ENCODE measurements around the gene SPRN.

SPRN gene

DNA sequence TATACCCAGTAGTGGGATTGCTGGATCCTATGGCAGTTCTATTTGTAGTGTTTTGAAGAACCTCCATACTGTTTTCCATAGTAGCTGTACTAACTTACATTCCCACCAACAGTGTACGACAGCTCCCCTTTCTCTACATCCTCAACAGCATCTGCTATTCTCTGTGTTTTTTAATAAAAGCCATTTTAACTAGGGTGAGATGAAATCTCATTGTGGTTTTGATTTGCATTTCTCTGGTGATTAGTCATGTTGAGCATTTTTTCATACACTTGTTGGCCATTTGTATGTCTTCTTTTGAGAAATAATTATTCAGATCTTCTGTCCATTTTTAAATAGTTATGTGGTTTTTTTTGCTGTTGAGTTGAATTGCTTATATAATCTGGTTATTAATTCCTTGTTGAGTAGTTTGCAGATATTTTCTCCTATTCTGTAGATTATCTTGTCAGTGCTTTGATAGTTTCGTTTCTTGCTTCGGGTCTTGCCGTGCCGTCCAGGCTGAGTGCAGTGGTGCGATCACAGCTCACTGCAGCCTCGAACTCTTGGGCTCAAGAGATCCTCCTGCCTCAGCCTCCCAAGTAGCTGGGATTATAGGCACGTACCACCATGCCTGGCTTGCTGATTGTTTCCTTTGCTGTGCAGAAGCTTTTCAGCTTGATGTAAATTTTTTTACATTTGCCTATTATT, 18.4 kb downstream of the SPRN start:
- no peak for DNase-seq (ENCODE audit: low spot score)

DNA sequence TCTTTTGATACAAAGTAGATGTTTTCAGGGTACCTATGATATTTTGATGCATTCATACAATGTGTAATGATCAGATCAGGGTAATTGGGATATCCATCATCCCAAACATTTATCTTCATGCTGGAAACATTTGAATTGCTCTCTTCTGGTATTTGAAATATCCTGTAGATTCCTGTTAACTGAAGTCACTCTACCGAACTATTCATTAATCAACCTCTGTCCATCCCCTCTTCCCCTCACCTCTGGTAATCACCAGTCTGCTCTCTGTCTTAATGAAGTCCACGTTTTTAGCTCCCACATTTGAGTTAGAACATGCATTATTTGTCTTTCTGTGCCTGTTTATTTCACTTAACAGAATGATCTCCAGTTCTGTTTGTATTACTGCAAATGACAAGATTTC, 19.2 kb downstream of the SPRN start:
- no peak for DNase-seq (ENCODE audit: low spot score)

DNA sequence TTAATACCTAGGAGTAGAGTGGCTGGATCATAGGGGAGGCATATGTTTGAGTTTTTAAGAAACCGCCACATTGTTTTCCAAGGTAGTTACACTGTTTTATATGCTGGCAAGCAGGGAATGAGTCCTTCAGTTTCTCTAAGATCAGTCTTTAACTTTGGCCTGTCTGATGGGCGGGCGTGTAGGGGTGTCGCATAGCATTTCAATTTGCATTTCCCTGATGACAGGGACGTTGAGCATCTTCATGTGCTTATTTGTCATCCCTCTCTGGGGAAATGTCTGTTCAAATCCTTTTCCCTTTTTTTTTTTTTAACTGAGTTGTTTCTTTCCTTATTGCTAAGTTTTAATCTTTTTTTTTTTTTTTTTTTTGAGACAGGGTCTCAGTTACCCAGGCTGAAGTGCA, 20.6 kb downstream of the SPRN start:
- no peak for DNase-seq (ENCODE audit: low spot score)

DNA sequence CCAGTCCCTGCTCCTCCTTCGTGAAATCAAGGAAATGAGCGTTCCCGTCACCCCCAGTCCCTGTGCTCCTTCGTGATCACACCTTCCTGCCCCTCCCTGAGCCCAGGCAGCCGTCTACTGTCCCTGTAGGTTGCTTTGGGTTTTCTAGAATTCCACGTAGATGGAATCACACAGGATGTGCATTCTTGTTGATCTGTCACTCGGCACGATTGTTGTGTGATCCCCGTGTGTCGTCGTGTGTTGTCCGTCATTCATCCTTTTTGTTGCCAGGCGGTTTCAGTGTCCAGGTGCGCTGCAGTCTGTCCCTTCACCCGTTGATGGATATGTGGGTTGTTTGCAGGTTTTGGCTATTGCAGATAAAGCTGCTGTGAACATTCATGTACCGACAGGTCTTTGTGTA, 21.1 kb downstream of the SPRN start:
- no peak for DNase-seq (ENCODE audit: low spot score)

DNA sequence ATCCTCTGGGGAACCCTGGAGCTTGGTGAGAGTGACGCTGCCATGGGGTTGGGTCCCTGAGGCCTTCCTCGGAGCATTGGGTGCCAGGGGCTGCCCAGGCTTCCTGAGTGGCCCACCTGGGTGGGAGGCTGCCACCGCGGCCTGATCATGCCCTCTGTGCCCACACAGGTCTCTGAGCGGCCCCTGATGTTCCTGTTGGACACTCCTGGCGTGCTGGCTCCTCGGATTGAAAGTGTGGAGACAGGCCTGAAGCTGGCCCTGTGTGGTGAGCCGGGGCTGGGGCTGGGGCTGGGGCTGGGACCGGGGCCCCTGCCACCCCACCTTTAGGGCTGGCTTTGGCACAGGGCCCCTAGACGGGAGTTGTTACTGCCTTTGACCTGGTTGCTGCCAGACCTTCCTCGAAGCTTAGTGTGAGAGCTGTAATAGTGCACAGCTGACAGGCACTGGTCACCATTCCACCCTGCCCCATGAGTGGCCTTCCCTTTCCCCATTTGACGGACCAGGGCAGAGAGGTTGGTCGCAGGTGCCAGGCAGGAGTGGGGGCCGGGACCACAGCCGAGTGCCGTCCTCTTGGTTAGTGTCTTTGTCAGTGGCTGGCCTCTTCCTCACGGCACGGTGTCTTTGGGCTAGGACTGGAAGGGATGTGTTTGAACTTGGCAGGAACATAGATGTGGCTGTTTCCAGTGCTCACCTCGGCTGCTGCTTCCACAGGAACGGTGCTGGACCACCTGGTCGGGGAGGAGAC, 22.3 kb downstream of the SPRN start:
- DNase-seq (ENCODE audit: low spot score) = no peak

GRCh38 chr10:133401500-133401899, 22.9 kb downstream of the SPRN start:
- no peak for DNase-seq (ENCODE audit: low spot score)

DNA sequence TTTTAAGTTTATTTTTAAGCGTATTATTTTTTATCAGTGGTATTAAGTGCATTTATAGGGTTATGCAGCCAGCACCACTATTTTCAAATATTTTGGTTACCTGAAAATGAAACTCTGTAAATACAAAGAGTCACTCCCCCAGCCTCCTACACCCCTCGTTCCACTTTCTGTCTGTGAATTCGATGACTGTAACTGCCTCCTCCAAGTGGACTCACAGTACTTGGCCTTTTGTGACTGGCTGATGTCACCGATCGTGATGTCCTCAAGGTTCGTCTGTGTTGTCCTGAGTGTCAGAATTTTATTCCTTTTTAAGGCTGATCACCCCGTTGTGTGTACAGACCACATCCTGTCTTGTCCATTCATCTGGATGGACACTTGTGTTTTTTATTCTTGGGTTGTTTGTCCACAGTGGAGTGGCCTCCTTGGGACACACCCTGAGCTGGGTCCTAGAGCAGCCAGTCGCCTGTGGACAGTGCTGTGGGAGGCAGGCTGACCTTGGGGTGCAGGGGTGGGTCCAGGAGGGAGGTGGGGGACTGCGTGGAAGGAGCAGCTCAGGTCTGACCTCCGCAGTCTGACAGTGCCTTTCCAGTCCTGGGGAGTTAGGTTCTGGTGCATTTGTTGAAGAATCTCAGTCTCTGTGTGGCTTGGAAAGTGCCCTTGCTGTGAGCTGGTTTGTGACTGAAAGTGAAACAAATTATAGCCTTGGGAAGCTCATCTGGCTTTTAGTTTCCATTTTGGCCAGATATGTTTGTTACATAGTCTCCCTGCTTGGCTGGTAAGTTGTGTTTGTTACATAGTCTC, 23.6 kb downstream of the SPRN start:
- no peak for DNase-seq (ENCODE audit: low spot score)

DNA sequence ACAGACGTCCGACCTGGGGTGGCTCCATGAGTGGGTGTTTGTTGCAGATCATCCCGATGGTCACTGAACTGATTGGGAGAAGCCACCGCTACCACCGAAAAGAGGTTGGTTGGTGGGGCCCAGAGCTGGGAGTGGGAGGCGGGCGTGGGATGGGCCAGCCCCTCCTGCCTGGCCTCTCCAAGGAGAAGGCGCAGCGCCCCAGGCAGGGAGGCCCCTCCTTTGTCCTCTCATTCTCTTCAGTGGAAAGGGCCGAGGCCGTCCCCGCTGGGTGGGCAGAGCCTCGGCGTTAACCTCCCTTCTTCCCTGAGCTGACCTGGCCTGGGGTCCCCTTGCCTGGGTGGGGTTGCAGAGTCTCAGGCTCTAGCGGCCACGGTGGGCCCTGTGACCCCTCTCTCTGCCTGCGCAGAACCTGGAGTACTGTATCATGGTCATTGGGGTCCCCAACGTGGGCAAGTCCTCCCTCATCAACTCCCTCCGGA, 25.3 kb downstream of the SPRN start:
- no peak for DNase-seq (ENCODE audit: low spot score)

- no peak for DNase-seq (ENCODE audit: low spot score)
Observed at GRCh38 chr10:133397938-133398337, 26.5 kb downstream of the SPRN start.

DNA sequence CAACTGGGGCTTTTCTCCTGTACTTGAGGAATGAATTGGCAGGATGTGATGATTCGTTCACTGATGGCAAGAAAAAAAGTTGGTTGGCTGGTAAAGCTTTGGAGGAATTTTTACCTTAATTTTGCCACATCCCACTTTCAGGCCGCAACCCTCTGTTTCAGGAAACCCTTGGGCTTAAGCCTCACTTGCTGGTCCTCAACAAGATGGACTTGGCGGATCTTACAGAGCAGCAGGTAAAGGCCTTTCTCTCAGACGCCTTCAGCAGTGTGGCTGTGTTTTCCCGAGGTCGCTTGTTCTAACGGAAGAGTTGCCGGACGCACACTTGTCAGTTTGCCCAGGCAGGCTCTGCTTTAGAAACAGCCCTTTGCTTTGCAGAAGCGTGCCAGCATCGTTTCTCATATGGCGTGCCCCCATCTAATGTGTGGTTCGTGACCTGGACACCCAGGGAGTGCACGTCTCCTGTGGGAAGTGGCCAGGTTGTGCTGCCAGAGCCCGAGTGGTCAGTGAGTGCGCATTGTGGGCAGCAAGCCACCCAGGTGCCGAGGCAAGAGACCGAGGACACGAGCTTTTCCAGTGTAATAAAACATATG, 28.3 kb downstream of the SPRN start:
- DNase-seq (ENCODE audit: low spot score) = no peak

DNA sequence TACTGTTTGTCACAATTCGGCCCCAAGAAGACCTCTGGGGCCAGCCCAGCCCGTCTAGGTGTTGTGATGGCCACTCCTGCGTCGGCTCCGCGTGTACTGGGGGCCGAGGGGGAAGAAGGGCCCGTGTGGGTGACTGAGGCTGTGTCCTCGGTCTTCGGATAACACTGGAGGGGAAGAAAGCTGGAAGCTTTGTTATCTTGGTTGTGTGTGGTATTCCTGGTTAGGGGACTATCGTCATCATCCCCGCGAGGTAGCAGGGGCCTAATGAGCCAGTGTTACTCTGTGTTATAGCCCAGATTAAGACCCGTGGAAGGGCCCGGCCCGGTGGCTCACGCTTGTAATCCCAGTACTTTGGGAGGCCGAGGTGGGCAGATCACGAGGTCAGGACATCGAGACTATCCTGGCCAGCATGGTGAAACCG, 29.6 kb downstream of the SPRN start:
- no peak for DNase-seq (ENCODE audit: low spot score)

GRCh38 chr10:133394064-133394663, 30.3 kb downstream of the SPRN start, which contains the start of gene MTG1:
Gene MTG1 (plus strand): TSS chr10:133394157. CDS start chr10:133394221, 64 bp downstream.
- peak; percentile 95 for DNase-seq (ENCODE audit: low spot score)

DNA sequence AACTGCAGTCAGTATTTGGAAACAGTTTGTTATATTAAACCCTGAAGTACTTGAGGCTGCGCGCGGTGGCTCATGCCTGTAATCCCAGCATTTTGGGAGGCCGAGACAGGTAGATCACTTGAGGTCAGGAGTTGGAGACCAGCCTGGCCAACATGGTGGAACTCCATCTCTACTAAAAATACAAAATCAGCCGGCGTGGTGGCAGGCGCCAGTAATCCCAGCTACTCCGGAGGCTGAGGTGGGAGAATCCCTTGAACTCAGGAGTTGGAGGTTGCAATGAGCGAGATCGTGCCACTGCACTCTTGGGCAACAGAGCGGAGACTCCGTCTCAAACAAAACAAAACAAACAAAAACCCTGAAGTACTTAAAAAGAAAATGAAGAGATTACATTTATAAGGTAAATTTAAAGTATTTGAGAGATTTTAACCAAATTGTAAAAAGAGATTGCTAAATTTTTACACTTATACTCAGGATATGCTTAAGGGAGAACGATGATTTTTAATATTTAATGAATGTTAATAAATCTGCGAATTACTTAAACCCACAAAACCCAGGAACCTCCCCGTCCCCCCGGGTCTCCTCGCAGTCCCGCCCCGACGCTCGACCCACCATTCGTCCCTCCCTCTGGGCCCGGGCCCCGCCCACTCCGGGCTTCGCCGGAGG, 30.9 kb downstream of the SPRN start:
- DNase-seq (ENCODE audit: low spot score) = no peak

DNA sequence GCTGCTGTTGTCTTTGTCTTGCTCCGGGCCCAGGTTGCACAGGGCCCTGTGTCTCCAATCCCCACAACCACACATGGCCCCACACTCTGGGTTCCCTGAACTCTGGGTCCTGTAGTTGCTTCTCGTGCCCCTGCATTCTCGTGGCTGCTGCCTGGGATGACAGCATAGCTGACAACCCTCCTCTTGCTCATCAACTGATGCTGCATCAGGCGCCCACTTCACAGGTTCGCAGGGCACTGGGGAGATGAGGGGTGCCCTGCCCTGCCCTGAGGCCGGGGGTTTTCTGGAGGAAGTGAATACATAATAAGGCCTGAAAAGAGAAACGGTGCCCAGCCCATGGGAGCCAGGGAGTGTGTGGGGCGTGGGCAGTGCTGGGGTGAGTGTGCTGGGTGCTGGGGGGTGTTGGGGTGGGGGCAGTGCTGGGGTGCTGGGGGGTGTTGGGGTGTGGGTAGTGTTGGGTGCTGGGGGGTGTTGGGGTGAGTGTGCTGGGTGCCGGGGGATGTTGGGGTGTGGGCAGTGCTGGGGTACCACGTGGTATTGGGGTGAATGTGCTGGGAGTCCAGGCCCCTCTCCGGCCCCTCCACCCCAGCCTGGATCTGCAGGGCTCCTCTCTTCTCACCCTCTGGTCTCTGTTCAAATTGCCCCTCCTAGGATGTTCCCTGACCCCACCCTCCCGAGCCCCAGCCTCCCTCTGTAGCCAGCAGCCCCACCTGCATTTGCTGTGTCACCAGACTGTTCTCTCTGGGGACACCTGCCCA, 32.5 kb downstream of the SPRN start:
- no peak for DNase-seq (ENCODE audit: low spot score)

GRCh38 chr10:133391249-133391635, 33.2 kb downstream of the SPRN start:
- no peak for DNase-seq (ENCODE audit: low spot score)

DNA sequence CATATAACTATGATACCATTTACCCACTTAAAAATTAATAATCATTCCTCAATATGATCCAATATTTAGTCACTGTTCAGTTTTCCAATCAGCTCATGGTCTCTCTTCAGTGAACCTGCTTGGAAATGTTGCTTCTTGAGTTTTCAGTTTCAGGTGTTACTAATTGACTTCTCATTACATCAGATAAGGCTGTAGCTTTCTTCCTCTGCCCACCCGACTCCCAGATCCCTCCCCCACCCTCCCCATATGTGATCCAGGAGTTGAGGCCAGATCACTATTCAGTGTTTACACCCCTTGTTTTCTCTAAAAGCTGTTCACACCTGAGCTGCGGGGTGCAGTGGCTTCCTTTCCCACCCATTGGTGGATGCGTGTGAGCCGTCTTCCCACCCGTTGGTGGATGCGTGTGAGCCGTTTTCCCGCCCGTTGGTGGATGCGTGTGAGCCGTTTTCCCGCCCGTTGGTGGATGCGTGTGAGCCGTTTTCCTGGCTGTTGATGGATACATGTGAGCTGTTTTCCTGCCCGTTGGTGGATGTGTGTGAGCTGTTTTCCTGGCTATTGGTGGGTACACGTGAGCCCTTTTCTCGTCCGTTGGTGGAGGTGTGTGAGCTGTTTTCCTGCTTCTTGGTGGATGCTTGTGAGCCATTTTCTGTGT, 33.7 kb downstream of the SPRN start:
- DNase-seq (ENCODE audit: low spot score) = no peak

- no peak for DNase-seq (ENCODE audit: low spot score)
Observed at GRCh38 chr10:133388973-133389818, 35.2 kb downstream of the SPRN start.

DNA sequence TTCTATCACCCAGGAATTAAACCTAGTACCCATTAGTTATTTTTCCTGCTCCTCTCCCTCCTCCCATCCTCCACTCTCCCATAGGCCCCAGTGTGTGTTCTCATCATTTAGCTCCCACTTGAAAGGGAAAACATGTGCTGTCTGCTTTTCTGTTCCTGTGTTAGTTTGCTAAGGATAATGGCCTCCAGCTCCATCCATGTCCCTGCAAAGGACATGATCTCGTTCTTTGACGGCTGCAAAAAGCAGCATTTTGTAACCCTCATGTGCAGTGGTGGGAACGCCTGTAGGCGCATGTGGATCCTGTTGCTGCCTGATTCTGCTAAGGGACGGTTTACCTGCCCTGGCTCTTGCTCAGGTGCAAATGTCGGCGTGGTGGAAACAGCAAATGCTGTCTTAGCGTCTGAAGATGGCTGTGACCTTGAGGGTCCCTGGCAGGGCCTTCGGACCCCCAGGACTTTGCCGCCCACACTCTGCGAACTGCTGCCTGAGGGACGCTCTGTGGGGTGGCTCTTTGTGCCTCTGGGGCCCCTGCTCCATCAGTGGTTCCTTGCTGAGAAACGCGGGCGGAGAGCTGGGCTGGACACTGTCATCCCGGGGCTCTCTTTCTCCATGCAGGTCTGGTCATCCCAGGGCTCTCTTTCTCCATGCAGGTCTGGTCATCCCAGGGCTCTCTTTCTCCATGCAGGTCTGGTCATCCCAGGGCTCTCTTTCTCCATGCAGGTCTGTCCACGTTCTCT, 36.0 kb downstream of the SPRN start:
- DNase-seq (ENCODE audit: low spot score) = no peak
